ENCODE results near the gene NLK.

DNA sequence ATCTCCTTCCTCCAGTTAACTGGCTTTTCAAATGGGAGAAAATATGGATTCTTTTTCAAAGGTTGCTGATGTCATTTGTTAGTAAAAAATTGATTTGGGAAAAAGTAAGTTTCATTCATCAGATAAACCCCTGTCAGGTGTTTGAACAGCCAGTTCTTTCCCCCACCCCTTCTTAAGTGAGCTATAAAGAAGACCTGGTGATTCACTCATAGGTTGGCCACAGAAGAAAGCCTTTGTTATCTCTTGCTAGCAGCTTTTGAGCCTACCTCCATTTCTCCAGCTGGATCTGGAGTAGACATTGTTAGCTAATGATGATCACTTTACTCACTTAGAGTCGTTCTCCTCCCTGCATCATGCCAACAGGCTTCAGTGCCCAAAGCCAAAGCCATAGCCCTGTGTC, 63.0 kb downstream of the NLK start:
- TF ChIP-seq, protein P1, sequence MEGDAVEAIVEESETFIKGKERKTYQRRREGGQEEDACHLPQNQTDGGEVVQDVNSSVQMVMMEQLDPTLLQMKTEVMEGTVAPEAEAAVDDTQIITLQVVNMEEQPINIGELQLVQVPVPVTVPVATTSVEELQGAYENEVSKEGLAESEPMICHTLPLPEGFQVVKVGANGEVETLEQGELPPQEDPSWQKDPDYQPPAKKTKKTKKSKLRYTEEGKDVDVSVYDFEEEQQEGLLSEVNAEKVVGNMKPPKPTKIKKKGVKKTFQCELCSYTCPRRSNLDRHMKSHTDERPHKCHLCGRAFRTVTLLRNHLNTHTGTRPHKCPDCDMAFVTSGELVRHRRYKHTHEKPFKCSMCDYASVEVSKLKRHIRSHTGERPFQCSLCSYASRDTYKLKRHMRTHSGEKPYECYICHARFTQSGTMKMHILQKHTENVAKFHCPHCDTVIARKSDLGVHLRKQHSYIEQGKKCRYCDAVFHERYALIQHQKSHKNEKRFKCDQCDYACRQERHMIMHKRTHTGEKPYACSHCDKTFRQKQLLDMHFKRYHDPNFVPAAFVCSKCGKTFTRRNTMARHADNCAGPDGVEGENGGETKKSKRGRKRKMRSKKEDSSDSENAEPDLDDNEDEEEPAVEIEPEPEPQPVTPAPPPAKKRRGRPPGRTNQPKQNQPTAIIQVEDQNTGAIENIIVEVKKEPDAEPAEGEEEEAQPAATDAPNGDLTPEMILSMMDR (conservative IDR thresholded peaks at IDR 0.05; ENCODE audit: low read depth, low read length): no peak
- TF ChIP-seq EZH2 (IDR thresholded peaks at IDR 0.05; ENCODE audit: low read length, unreplicated experiment) (no peak), EZH2phosphoT487 (IDR thresholded peaks at IDR 0.05; ENCODE audit: borderline replicate concordance, low read length) (no peak)
